ENCODE data around the gene SLIT3. TPM values are rescaled to one million over a fixed set of nuclear protein-coding genes. Genes with fewer than 3 reads are reported as not detected.

Gene SLIT3
- total RNA-seq, 1 experiment from 2014 or later, result 0.92 TPM

- Histone ChIP-seq H3K79me2 (ENCODE audit: insufficient read depth, low read length) (no peaks in the 10 kb centered on the region), H3K9ac (ENCODE audit: extremely low read depth, insufficient read length, low read length) (no peak overlapping the region), H3K4me2 (ENCODE audit: insufficient read depth, insufficient read length, low read length) (no peak overlapping the region), H2AFZ (ENCODE audit: low read length) (no peak overlapping the region), H3K27me3 (ENCODE audit: insufficient read depth, low read length) (no peaks in the 10 kb centered on the region), H4K8ac (replicated peaks; ENCODE audit: insufficient read length, low read depth, low read length) (no peak overlapping the region), H3K9me3 (ENCODE audit: control insufficient read depth, low read depth, low read length) (no peaks in the 10 kb centered on the region), H3K23ac (ENCODE audit: insufficient read length, low read depth, low read length) (no peak overlapping the region), H2BK15ac (ENCODE audit: low read depth, low read length) (no peak overlapping the region), H2BK12ac (ENCODE audit: insufficient read length, low read depth, low read length) (no peak overlapping the region), H3K18ac (ENCODE audit: insufficient read length, low read depth, low read length) (no peak overlapping the region), H3K4me1 (ENCODE audit: insufficient read depth, low read length) (no peaks in the 10 kb centered on the region), H3K27ac (ENCODE audit: insufficient read length, low read depth, low read length) (no peak overlapping the region), H2AK5ac (ENCODE audit: insufficient read length, low read length) (no peak overlapping the region), H4K20me1 (ENCODE audit: control insufficient read depth, insufficient read depth, insufficient read length) (no peaks in the 10 kb centered on the region), H4K91ac (ENCODE audit: insufficient read length, low read depth, low read length) (no peak overlapping the region), H3T11ph (ENCODE audit: low read length) (no peak overlapping the region), H3K79me1 (ENCODE audit: insufficient read depth, low read depth, low read length, poor library complexity, severe bottlenecking) (no peaks in the 10 kb centered on the region), H3K4ac (ENCODE audit: low read depth, low read length) (no peak overlapping the region), H3K14ac (ENCODE audit: insufficient read depth, low read length) (no peak overlapping the region), H2BK20ac (ENCODE audit: low read depth, low read length, poor library complexity, severe bottlenecking) (no peak overlapping the region), H2BK5ac (ENCODE audit: insufficient read length, low read length) (no peak overlapping the region), H3K56ac (ENCODE audit: insufficient read length, low read depth, low read length) (no peak overlapping the region), H2BK120ac (ENCODE audit: low read depth, low read length, poor library complexity, severe bottlenecking) (no peak overlapping the region), H4K5ac (ENCODE audit: insufficient read length, low read depth, low read length) (peak overlapping the region; percentile 34), H3K23me2 (ENCODE audit: insufficient read length, low read depth, low read length, poor library complexity, severe bottlenecking) (no peaks in the 10 kb centered on the region)
- H3K36me3 Mint-ChIP-seq (ENCODE audit: insufficient read depth in 1 of 3, low read depth in 3 of 3), result no peaks in the 10 kb centered on the region
- H3K9me3 Mint-ChIP-seq, result no peaks in the 10 kb centered on the region
- TF ChIP-seq CTCF (conservative IDR thresholded peaks at IDR 0.05), result no peak
- no CpG with 5 or more reads among the region's 4 CpGs for WGBS (ENCODE audit: extremely low coverage, insufficient read length, low lambda C conversion rate)
- no peak overlapping the region for H3K4me3 Mint-ChIP-seq
- H3K4me1 Mint-ChIP-seq, result no peaks in the 10 kb centered on the region
- peaks cover 34% of the 10 kb centered on the region for H3K27me3 Mint-ChIP-seq (ENCODE audit: low read depth)
- no peak for DNase-seq
- no peak overlapping the region; a peak in 1 of 7 replicates for H3K27ac Mint-ChIP-seq
These were observed 13.4 kb downstream of the SLIT3 start for GRCh38 chr5:169287529-169287928.
